Dendritic cell treated with granulocyte-macrophage colony-stimulating factor and Interleukin-4, amounts not matched to agents 40 ng/mL and 50 ng/mL, for 4 days (primary cell): ENCODE measurements around the gene TNS3.

ENCODE experiments used
- H3K27ac Mint-ChIP-seq: one replicate; pipeline ENCODE4 v1.8.0; 2022; ENCODE audit warnings: mild to moderate bottlenecking, mixed read lengths
- H3K27me3 Mint-ChIP-seq: one replicate; pipeline ENCODE4 v1.8.0; 2022; ENCODE audit warnings: mild to moderate bottlenecking, mixed read lengths
- H3K36me3 Mint-ChIP-seq: one replicate; pipeline ENCODE4 v1.8.0; 2022; ENCODE audit warnings: low read depth, mixed read lengths
- H3K4me1 Mint-ChIP-seq: one replicate; pipeline ENCODE4 v1.8.0; 2022; ENCODE audit warnings: low read depth, mixed read lengths
- H3K4me3 Mint-ChIP-seq: one replicate; pipeline ENCODE4 v1.8.0; 2022; ENCODE audit warnings: mild to moderate bottlenecking, moderate library complexity, mixed read lengths
- H3K9me3 Mint-ChIP-seq: one replicate; pipeline ENCODE4 v1.8.0; 2022; ENCODE audit warnings: mixed read lengths
- intact Hi-C: fragments of 100-400 bp; cut with micrococcal nuclease; formaldehyde crosslinking; loops from one replicate; pipeline ENCODE4 v1.15.0; 2022

Gene TNS3

GRCh38 chr7:47330561-47331178 lies 251.2 kb downstream of the TNS3 start:
- no peak overlapping the region for H3K4me3 Mint-ChIP-seq
- no peaks in the 10 kb centered on the region for H3K9me3 Mint-ChIP-seq
- H3K27me3 Mint-ChIP-seq = no peaks in the 10 kb centered on the region
- peaks cover 77% of the 10 kb centered on the region for H3K36me3 Mint-ChIP-seq
- no peak overlapping the region for H3K27ac Mint-ChIP-seq
- intact Hi-C loops = no loop called here
- peaks cover 12% of the 10 kb centered on the region for H3K4me1 Mint-ChIP-seq

GRCh38 chr7:47330026-47330425 lies 251.9 kb downstream of the TNS3 start:
- intact Hi-C loops = no loop called here
- Mint-ChIP-seq H3K4me1 (peaks cover 12% of the 10 kb centered on the region), H3K4me3 (no peak overlapping the region), H3K9me3 (no peaks in the 10 kb centered on the region), H3K27me3 (no peaks in the 10 kb centered on the region), H3K36me3 (peaks cover 75% of the 10 kb centered on the region), H3K27ac (no peak overlapping the region)

- Mint-ChIP-seq H3K4me1 (peaks cover 12% of the 10 kb centered on the region), H3K4me3 (no peak overlapping the region), H3K36me3 (peaks cover 74% of the 10 kb centered on the region), H3K27me3 (no peaks in the 10 kb centered on the region), H3K27ac (no peak overlapping the region), H3K9me3 (no peaks in the 10 kb centered on the region)
- intact Hi-C loops = no loop called here
Observed at GRCh38 chr7:47329320-47329926, 252.5 kb downstream of the TNS3 start.

- Mint-ChIP-seq H3K9me3 (no peaks in the 10 kb centered on the region), H3K36me3 (peaks cover 75% of the 10 kb centered on the region), H3K4me1 (peaks cover 12% of the 10 kb centered on the region), H3K4me3 (no peak overlapping the region), H3K27ac (peak overlapping the region; percentile 14), H3K27me3 (no peaks in the 10 kb centered on the region)
- intact Hi-C loops = no loop called here
Observed at GRCh38 chr7:47328392-47329319, 253.3 kb downstream of the TNS3 start.

- intact Hi-C loops = no loop called here
- peaks cover 76% of the 10 kb centered on the region for H3K36me3 Mint-ChIP-seq
Observed at GRCh38 chr7:47327698-47328391, 254.1 kb downstream of the TNS3 start.

GRCh38 chr7:47327346-47327697 lies 254.6 kb downstream of the TNS3 start:
- Mint-ChIP-seq H3K27me3 (no peaks in the 10 kb centered on the region), H3K9me3 (no peaks in the 10 kb centered on the region), H3K4me1 (peaks cover 12% of the 10 kb centered on the region), H3K27ac (no peak overlapping the region), H3K4me3 (no peak overlapping the region), H3K36me3 (peaks cover 76% of the 10 kb centered on the region)
- intact Hi-C loops = no loop called here

More at GRCh38 chr7:47327698-47328391, 254.1 kb downstream of the TNS3 start:
- Mint-ChIP-seq H3K4me1 (peaks cover 12% of the 10 kb centered on the region), H3K9me3 (no peaks in the 10 kb centered on the region), H3K4me3 (no peak overlapping the region), H3K27ac (peak overlapping the region; percentile 14), H3K27me3 (no peaks in the 10 kb centered on the region)

- H3K27me3 Mint-ChIP-seq = no peaks in the 10 kb centered on the region
- intact Hi-C loops = no loop called here
- H3K27ac Mint-ChIP-seq = no peak overlapping the region
- no peaks in the 10 kb centered on the region for H3K9me3 Mint-ChIP-seq
- peaks cover 76% of the 10 kb centered on the region for H3K36me3 Mint-ChIP-seq
- peaks cover 12% of the 10 kb centered on the region for H3K4me1 Mint-ChIP-seq
- no peak overlapping the region for H3K4me3 Mint-ChIP-seq
Observed at GRCh38 chr7:47326808-47327207, 255.1 kb downstream of the TNS3 start.

- H3K4me3 Mint-ChIP-seq = no peak overlapping the region
- H3K36me3 Mint-ChIP-seq = peaks cover 76% of the 10 kb centered on the region
- H3K27ac Mint-ChIP-seq = no peak overlapping the region
- intact Hi-C loops = no loop called here
- H3K27me3 Mint-ChIP-seq = no peaks in the 10 kb centered on the region
- H3K4me1 Mint-ChIP-seq = peaks cover 12% of the 10 kb centered on the region
- no peaks in the 10 kb centered on the region for H3K9me3 Mint-ChIP-seq
Observed at GRCh38 chr7:47326220-47326619, 255.7 kb downstream of the TNS3 start.

- intact Hi-C loops = no loop called here
- Mint-ChIP-seq H3K27ac (no peak overlapping the region), H3K4me3 (no peak overlapping the region), H3K36me3 (peaks cover 76% of the 10 kb centered on the region), H3K27me3 (no peaks in the 10 kb centered on the region), H3K4me1 (peaks cover 12% of the 10 kb centered on the region), H3K9me3 (no peaks in the 10 kb centered on the region)
Observed at GRCh38 chr7:47325337-47325736, 256.6 kb downstream of the TNS3 start.

GRCh38 chr7:47323904-47324303 lies 258.0 kb downstream of the TNS3 start:
- Mint-ChIP-seq H3K27ac (no peak overlapping the region), H3K9me3 (no peaks in the 10 kb centered on the region), H3K27me3 (no peaks in the 10 kb centered on the region), H3K4me3 (no peak overlapping the region), H3K4me1 (peaks cover 8% of the 10 kb centered on the region), H3K36me3 (peaks cover 76% of the 10 kb centered on the region)
- intact Hi-C loops = no loop called here

- intact Hi-C loops = no loop called here
- peaks cover 8% of the 10 kb centered on the region for H3K4me1 Mint-ChIP-seq
- H3K36me3 Mint-ChIP-seq = peaks cover 76% of the 10 kb centered on the region
- H3K9me3 Mint-ChIP-seq = no peaks in the 10 kb centered on the region
- no peak overlapping the region for H3K4me3 Mint-ChIP-seq
- H3K27me3 Mint-ChIP-seq = no peaks in the 10 kb centered on the region
- no peak overlapping the region for H3K27ac Mint-ChIP-seq
Observed at GRCh38 chr7:47322731-47323130, 259.2 kb downstream of the TNS3 start.

- Mint-ChIP-seq H3K27ac (no peak overlapping the region), H3K27me3 (no peaks in the 10 kb centered on the region), H3K4me3 (no peak overlapping the region), H3K36me3 (peaks cover 82% of the 10 kb centered on the region), H3K9me3 (no peaks in the 10 kb centered on the region), H3K4me1 (peaks cover 14% of the 10 kb centered on the region)
- intact Hi-C loops = no loop called here
Observed at GRCh38 chr7:47320296-47320695, 261.6 kb downstream of the TNS3 start.

- peaks cover 14% of the 10 kb centered on the region for H3K4me1 Mint-ChIP-seq
- H3K27ac Mint-ChIP-seq = peak overlapping the region; percentile 30
- intact Hi-C loops = no loop called here
- no peaks in the 10 kb centered on the region for H3K27me3 Mint-ChIP-seq
- H3K36me3 Mint-ChIP-seq = peaks cover 81% of the 10 kb centered on the region
- H3K9me3 Mint-ChIP-seq = no peaks in the 10 kb centered on the region
- no peak overlapping the region for H3K4me3 Mint-ChIP-seq
Observed at GRCh38 chr7:47318395-47319182, 263.3 kb downstream of the TNS3 start.
